Measurements from ENCODE around the gene ZNF280B. TPM values are rescaled to one million over a fixed set of nuclear protein-coding genes. Genes with fewer than 3 reads are reported as not detected.

ZNF280B gene
- total RNA-seq, 1 experiment from 2014 or later, result 5.5 TPM

- TF ChIP-seq REST (IDR thresholded peaks at IDR 0.05; ENCODE audit: low read depth) (no peak), SP1 (IDR thresholded peaks at IDR 0.05; ENCODE audit: low read depth) (no peak), JUND (IDR thresholded peaks at IDR 0.05) (no peak), ZBTB33 (IDR thresholded peaks at IDR 0.05; ENCODE audit: extremely low read depth, insufficient replicate concordance, low read length) (no peak), EZH2phosphoT487 (IDR thresholded peaks at IDR 0.05; ENCODE audit: borderline replicate concordance) (no peak), SRF (IDR thresholded peaks at IDR 0.05; ENCODE audit: low read depth) (no peak)
- TF ChIP-seq, protein P1, sequence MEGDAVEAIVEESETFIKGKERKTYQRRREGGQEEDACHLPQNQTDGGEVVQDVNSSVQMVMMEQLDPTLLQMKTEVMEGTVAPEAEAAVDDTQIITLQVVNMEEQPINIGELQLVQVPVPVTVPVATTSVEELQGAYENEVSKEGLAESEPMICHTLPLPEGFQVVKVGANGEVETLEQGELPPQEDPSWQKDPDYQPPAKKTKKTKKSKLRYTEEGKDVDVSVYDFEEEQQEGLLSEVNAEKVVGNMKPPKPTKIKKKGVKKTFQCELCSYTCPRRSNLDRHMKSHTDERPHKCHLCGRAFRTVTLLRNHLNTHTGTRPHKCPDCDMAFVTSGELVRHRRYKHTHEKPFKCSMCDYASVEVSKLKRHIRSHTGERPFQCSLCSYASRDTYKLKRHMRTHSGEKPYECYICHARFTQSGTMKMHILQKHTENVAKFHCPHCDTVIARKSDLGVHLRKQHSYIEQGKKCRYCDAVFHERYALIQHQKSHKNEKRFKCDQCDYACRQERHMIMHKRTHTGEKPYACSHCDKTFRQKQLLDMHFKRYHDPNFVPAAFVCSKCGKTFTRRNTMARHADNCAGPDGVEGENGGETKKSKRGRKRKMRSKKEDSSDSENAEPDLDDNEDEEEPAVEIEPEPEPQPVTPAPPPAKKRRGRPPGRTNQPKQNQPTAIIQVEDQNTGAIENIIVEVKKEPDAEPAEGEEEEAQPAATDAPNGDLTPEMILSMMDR (IDR thresholded peaks at IDR 0.05 in 2 of 3, conservative IDR thresholded peaks at IDR 0.05 in 1 of 3; ENCODE audit: borderline replicate concordance in 1 of 3, insufficient read depth in 1 of 3, low read depth in 2 of 3, low read length in 2 of 3), result no peak
Measured at GRCh38 chr22:22460060-22460459, 48.5 kb downstream of the ZNF280B start (continued).

All from HCT116 (cell line).